GM19351 (cell line): Measurements from ENCODE around the gene XRCC5.
"Not testable (repeated sequence)": the region's sequence is repeated elsewhere in the genome, so short reads cannot be mapped to it uniquely, and the experiment has no call there.

Source experiments
- ATAC-seq: cut with Tn5 transposase; IDR thresholded peaks from one replicate; pipeline ENCODE4 v1.9.1; 2021; ENCODE audit warnings: mild to moderate bottlenecking, moderate library complexity; ENCODE audit not compliant: unreplicated experiment

The XRCC5 gene

GRCh38 chr2:216192181-216192580, 83.0 kb downstream of the XRCC5 start:
- ATAC-seq: no peak

GRCh38 chr2:216192931-216193330, 83.8 kb downstream of the XRCC5 start:
- ATAC-seq: no peak

GRCh38 chr2:216194013-216194412, 84.9 kb downstream of the XRCC5 start:
- peak; percentile 66 for ATAC-seq

GRCh38 chr2:216194561-216194960, 85.4 kb downstream of the XRCC5 start:
- no peak for ATAC-seq

GRCh38 chr2:216195565-216196029, 86.4 kb downstream of the XRCC5 start:
- no peak for ATAC-seq

GRCh38 chr2:216201692-216202306, 92.7 kb downstream of the XRCC5 start:
- no peak for ATAC-seq

GRCh38 chr2:216202626-216203250, 93.6 kb downstream of the XRCC5 start:
- ATAC-seq: no peak

- peak; percentile 7 for ATAC-seq
Observed at GRCh38 chr2:216205486-216205885, 96.3 kb downstream of the XRCC5 start.

GRCh38 chr2:216206041-216206703, 97.0 kb downstream of the XRCC5 start:
- ATAC-seq: peak; percentile 87

GRCh38 chr2:216206821-216207220, 97.7 kb downstream of the XRCC5 start:
- ATAC-seq: peak; percentile 42

- ATAC-seq: not testable (repeated sequence)
Observed at GRCh38 chr2:216208661-216209060, 99.5 kb downstream of the XRCC5 start.

GRCh38 chr2:216210701-216211540, 101.8 kb downstream of the XRCC5 start:
- no peak for ATAC-seq

GRCh38 chr2:216211614-216212145, 102.5 kb downstream of the XRCC5 start:
- ATAC-seq: no peak

- ATAC-seq: no peak
Observed at GRCh38 chr2:216214768-216215167, 105.6 kb downstream of the XRCC5 start.

GRCh38 chr2:216215658-216216390, 106.7 kb downstream of the XRCC5 start:
- ATAC-seq: peak; percentile 47

GRCh38 chr2:216216951-216217903, 108.1 kb downstream of the XRCC5 start:
- no peak for ATAC-seq

- ATAC-seq: no peak
Observed at GRCh38 chr2:216217904-216218260, 108.7 kb downstream of the XRCC5 start.

- ATAC-seq: no peak
Observed at GRCh38 chr2:216219861-216220260, 110.7 kb downstream of the XRCC5 start.

GRCh38 chr2:216220976-216221375, 111.8 kb downstream of the XRCC5 start:
- no peak for ATAC-seq
